ENCODE data around the gene MAGIX.

The MAGIX gene

DNA sequence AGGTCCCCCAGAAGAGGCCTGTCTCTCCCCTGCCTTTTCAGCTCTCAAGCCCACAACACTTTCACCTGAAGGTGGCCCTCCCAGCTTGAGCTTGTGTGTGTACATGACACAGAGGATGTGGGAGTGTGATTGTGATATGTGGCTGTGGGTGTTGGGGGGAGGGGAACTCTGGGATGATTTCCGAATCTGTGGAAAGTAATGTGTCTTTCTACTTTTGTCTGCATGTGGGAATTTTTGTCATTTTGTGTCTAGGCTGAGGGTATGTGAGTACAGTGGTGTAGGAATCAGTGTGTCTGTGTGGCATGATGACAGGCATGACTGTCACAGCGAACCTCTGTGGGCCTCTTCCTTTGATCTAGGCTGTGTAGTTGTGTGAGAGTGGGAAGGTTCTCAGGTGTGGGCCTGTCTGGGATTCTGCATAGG is 31.0 kb downstream of the MAGIX start:
- Histone ChIP-seq H3K36me3 (ENCODE audit: insufficient read depth, low read length) (no peaks in the 10 kb centered on the region), H3K4me3 (ENCODE audit: low read depth, low read length, poor library complexity, severe bottlenecking) (no peak overlapping the region), H3K9me2 (ENCODE audit: low read depth, low read length) (no peaks in the 10 kb centered on the region), H3K9ac (ENCODE audit: low read length) (no peak overlapping the region), H3F3A (ENCODE audit: insufficient read depth, low read length) (no peaks in the 10 kb centered on the region), H3K79me2 (ENCODE audit: insufficient read depth, low read length) (no peaks in the 10 kb centered on the region), H3K4me2 (ENCODE audit: low read length) (no peak overlapping the region), H3K4me1 (ENCODE audit: insufficient read depth, low read length, severe bottlenecking) (peaks cover 12% of the 10 kb centered on the region), H3K27me3 (ENCODE audit: insufficient read depth, low read length) (no peaks in the 10 kb centered on the region), H3K9me3 (ENCODE audit: low read length) (no peaks in the 10 kb centered on the region), H3K27ac (ENCODE audit: low read depth, low read length, poor library complexity, severe bottlenecking) (no peak overlapping the region), H2AFZ (ENCODE audit: low read length) (no peak overlapping the region), H4K20me1 (ENCODE audit: insufficient read depth, low read length) (no peaks in the 10 kb centered on the region)
- TF ChIP-seq, protein P1, sequence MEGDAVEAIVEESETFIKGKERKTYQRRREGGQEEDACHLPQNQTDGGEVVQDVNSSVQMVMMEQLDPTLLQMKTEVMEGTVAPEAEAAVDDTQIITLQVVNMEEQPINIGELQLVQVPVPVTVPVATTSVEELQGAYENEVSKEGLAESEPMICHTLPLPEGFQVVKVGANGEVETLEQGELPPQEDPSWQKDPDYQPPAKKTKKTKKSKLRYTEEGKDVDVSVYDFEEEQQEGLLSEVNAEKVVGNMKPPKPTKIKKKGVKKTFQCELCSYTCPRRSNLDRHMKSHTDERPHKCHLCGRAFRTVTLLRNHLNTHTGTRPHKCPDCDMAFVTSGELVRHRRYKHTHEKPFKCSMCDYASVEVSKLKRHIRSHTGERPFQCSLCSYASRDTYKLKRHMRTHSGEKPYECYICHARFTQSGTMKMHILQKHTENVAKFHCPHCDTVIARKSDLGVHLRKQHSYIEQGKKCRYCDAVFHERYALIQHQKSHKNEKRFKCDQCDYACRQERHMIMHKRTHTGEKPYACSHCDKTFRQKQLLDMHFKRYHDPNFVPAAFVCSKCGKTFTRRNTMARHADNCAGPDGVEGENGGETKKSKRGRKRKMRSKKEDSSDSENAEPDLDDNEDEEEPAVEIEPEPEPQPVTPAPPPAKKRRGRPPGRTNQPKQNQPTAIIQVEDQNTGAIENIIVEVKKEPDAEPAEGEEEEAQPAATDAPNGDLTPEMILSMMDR (IDR thresholded peaks at IDR 0.05; ENCODE audit: low read length): no peak
- no peak for TF ChIP-seq EZH2 (IDR thresholded peaks at IDR 0.05; ENCODE audit: borderline replicate concordance, low read length)

DNA sequence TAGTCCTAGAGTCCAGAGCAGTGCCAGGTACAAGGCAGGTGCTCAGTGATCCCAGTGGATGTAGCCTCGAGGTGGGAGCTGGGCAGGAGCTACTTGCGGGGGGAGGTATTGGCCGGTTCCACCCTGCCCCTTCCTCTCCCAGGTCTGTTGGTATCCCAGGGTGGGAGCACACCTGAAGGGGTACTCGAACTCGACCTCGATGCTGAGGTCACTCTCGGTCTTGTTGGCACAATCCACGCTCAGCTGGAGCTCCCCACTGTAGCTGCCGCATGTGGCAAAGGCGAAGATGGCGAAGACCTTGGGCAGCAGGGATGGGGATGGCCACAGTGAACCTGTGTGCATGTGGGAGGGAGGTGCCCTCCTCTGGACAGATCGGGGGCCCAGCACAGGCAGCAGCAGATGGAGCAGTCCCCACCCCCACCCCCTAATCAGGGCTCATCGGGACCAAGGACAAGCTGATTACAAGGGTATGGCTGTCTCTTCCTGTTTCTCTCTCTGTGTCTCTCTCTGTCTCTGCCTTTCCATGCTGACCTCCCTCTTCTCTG is 35.1 kb downstream of the MAGIX start:
- Histone ChIP-seq H3K79me2 (ENCODE audit: insufficient read depth, low read length) (no peaks in the 10 kb centered on the region), H3K9me2 (ENCODE audit: low read depth, low read length) (no peaks in the 10 kb centered on the region), H3K4me1 (ENCODE audit: insufficient read depth, low read length, severe bottlenecking) (peaks cover 10% of the 10 kb centered on the region), H3K9ac (ENCODE audit: low read length) (no peak overlapping the region), H3K27ac (ENCODE audit: low read depth, low read length, poor library complexity, severe bottlenecking) (no peak overlapping the region), H2AFZ (ENCODE audit: low read length) (no peak overlapping the region), H3K4me3 (ENCODE audit: low read depth, low read length, poor library complexity, severe bottlenecking) (no peak overlapping the region), H4K20me1 (ENCODE audit: insufficient read depth, low read length) (no peaks in the 10 kb centered on the region), H3K4me2 (ENCODE audit: low read length) (no peak overlapping the region), H3K27me3 (ENCODE audit: insufficient read depth, low read length) (no peaks in the 10 kb centered on the region), H3K9me3 (ENCODE audit: low read length) (no peaks in the 10 kb centered on the region), H3K36me3 (ENCODE audit: insufficient read depth, low read length) (no peaks in the 10 kb centered on the region), H3F3A (ENCODE audit: insufficient read depth, low read length) (no peaks in the 10 kb centered on the region)
- no peak for TF ChIP-seq EZH2 (IDR thresholded peaks at IDR 0.05; ENCODE audit: borderline replicate concordance, low read length)
- TF ChIP-seq, protein P1 (IDR thresholded peaks at IDR 0.05; ENCODE audit: low read length): no peak

DNA sequence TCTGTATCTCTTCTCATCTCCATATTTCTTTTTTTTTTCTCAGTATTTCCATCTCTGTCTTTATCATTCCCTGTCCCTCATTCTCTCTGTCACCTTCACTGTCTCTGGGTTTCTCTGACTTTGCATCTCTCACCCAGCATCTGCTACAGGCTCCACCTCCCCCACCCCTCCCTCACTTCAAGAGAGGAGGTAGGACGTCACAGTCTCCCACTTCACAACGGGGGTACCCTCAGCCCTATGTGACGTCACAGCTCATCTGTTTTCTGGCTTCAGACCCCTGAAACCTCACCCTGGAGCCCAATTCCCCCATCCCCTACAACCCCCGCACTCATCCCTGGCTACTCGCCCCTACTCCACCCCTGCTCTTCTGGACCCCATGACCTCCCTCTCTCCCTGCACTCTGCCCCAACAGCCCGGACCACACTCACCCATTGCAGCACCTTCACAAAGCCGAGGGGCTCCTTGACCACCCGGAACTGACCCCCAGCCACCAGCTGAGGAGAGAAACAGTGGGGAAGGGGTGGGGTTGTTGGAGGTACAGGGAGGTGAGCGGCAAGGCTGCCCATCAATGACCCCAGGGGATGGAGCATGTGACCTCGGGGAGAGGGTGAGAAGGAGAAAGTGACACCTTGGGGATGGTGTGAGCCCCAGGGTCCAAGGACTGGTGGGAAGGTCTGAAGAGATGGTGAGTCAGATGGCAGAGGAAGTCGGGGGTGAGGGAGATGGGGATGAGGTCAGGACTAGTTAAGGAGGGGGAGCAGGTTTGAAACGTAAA is 36.2 kb downstream of the MAGIX start:
- no peak overlapping the region for H3K27ac ChIP-seq (ENCODE audit: low read depth, low read length, poor library complexity, severe bottlenecking)
- TF ChIP-seq EZH2 (IDR thresholded peaks at IDR 0.05; ENCODE audit: borderline replicate concordance, low read length): no peak
- TF ChIP-seq, protein P1 (IDR thresholded peaks at IDR 0.05; ENCODE audit: low read length): no peak
- no peak overlapping the region for H2AFZ ChIP-seq (ENCODE audit: low read length)
- no peaks in the 10 kb centered on the region for H3K9me2 ChIP-seq (ENCODE audit: low read depth, low read length)
- no peaks in the 10 kb centered on the region for H3K9me3 ChIP-seq (ENCODE audit: low read length)
- no peak overlapping the region for H3K4me3 ChIP-seq (ENCODE audit: low read depth, low read length, poor library complexity, severe bottlenecking)
- no peaks in the 10 kb centered on the region for H3F3A ChIP-seq (ENCODE audit: insufficient read depth, low read length)
- no peak overlapping the region for H3K9ac ChIP-seq (ENCODE audit: low read length)
- no peaks in the 10 kb centered on the region for H4K20me1 ChIP-seq (ENCODE audit: insufficient read depth, low read length)
- no peak overlapping the region for H3K4me2 ChIP-seq (ENCODE audit: low read length)
- H3K4me1 ChIP-seq (ENCODE audit: insufficient read depth, low read length, severe bottlenecking): peaks cover 10% of the 10 kb centered on the region
- no peaks in the 10 kb centered on the region for H3K36me3 ChIP-seq (ENCODE audit: insufficient read depth, low read length)
- H3K27me3 ChIP-seq (ENCODE audit: insufficient read depth, low read length): no peaks in the 10 kb centered on the region
- H3K79me2 ChIP-seq (ENCODE audit: insufficient read depth, low read length): no peaks in the 10 kb centered on the region

Data from OCI-LY1 (cell line).